MV-4-11 (cell line): Measurements from ENCODE around the gene RGS7.

ENCODE experiments used
- DNase-seq: peaks from one replicate; lab custom pipeline; 2025; lab: John Stamatoyannopoulos, UW

RGS7 gene

DNA sequence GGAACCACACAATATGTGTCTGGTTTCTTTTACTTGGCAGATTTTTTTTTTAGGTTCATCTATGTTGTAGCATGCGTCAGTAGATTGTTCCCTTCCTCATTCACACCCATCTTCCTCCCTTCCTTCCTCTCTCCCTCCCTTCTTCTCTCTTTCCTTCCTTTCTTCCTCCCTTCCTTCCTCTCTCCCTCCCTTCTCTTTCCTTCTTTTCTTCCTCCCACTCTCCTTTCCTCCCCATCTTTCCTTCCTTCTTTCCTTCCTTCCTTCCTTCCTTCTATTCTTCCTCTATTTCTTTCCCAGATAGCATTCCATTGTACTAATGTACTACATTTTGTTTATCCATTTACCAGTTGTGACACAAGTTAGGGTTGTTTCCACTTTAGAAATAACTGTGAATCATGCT lies 218.0 kb downstream of the RGS7 start:
- DNase-seq, result no peak

DNA sequence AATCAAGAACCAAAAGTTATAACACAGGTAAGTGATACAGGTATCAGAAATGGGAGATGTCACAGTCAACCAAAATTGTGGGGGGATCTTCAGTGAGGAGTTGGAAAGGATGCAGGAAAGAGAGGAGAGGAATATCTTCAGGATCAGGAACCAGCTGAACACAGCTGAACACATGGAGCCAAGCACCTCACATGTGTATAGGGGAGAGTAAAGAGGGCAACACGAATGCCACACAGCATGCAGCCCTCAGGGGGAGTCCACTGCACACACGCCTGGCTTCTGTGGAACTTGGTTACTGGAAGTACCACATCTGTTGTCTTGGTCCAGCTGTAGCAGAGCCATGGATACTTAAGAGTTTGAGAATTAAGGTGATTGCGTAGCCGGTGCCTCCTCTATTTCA lies 218.8 kb downstream of the RGS7 start:
- no peak for DNase-seq

DNA sequence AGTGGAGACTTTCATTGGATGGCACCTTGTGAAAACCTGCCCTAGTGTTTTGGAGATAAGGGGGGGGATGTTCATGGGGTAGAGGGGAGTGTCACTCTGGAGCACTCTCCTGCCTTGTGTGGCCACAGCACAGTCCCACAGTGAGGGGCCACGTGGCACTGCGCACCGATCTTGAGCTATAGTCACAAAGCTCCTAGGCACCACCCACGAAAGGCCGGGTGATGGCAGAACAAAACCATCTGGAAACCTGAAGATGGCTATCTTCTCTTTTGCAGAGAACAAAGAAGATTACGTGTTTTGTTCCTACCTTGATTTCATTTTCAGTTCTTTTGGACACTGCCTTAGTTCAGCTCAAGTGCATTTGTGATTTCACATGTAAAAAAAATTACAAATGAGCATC lies 220.6 kb downstream of the RGS7 start:
- DNase-seq, result no peak

GRCh38 chr1:241131636-241132194 lies 225.3 kb downstream of the RGS7 start:
- no peak for DNase-seq

DNA sequence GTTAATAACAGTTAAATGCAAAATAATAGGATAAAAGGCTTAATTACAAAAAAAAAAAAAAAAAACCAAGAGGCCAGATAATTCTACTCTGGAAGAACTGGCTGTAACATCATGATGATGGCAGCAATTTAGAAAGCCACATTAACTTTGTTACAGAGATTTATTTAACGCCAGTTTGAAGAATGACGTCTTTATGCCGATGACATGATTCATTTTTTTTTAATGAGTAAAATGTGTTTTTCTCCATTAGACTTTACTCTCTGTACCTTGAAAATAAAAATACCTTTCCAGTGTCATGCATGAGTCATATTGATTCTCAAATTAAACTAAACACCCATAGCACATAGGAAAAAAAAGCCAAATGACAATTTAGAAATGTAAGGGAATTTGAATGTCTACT lies 226.1 kb downstream of the RGS7 start:
- DNase-seq, result no peak

GRCh38 chr1:241129207-241129960 lies 227.6 kb downstream of the RGS7 start:
- no peak for DNase-seq

- DNase-seq, result no peak
Observed at GRCh38 chr1:241125286-241125685, 231.7 kb downstream of the RGS7 start.

GRCh38 chr1:241118049-241118448 lies 239.0 kb downstream of the RGS7 start:
- no peak for DNase-seq

DNA sequence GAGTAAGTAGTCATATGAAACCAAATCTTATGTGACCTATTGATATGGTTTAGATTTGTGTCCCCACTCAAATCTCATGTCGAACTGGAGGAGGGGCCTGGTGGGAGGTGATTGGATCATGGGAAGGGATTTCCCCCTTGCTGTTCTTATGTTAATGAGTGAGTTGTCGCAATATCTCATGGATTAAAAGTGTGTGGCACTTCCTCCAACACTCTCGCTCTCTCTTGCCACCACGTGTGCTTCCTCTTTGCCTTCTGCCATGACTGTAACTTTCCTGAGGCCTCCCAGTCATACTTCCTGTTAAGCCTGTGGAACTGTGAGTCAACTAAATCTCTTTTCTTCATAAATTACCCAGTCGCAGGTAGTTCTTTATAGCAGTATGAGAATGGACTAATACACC lies 241.2 kb downstream of the RGS7 start:
- DNase-seq, result peak; percentile 69

DNA sequence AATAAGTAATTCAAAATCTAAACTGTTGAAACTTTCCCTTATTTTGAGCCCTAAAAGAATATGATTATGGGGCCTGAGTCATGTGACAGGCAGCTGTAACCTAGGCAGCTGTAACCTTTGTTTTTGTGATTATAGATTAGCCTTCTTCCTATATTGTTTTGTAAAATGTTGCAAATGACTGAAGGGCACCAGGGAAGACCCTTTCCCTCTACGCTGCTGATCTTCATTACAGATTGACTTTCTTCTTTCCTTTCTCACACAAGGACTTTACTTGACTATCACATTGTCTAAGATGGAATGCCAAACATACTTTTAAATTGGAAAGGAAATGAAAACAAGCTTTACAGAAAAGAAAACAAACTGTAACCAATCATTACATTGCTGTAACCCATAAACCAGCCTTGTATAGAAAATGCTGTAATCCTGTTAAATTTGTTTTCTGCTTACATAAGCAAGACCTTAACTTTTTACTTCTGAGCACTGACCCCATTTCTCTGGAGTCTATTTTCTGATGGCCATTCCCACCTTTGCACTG lies 242.2 kb downstream of the RGS7 start:
- DNase-seq, result no peak

GRCh38 chr1:241113557-241113956 lies 243.4 kb downstream of the RGS7 start:
- DNase-seq, result no peak

GRCh38 chr1:241109039-241109438 lies 248.0 kb downstream of the RGS7 start:
- no peak for DNase-seq

DNA sequence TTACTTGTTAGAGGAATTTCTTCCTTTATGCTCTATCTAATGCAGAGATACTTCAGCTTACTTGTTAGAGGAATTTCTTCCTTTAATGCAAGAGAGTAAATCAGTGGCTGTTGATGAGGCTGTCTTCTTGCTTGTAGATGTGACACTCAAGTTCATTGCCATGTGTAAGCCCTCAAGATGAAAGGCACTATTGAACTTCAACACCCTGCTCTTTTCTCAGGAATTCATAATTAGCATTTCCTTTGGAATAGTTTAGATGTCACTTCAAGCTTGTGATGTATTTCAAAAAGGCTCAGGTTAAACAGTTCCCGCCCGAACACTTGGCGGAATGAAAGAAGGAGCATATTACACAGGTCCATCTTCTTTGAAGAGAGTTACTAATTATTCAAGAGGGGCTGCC lies 251.9 kb downstream of the RGS7 start:
- no peak for DNase-seq

GRCh38 chr1:241102664-241103063 lies 254.3 kb downstream of the RGS7 start:
- no peak for DNase-seq

- no peak for DNase-seq
Observed at GRCh38 chr1:241101622-241102021, 255.4 kb downstream of the RGS7 start.

DNA sequence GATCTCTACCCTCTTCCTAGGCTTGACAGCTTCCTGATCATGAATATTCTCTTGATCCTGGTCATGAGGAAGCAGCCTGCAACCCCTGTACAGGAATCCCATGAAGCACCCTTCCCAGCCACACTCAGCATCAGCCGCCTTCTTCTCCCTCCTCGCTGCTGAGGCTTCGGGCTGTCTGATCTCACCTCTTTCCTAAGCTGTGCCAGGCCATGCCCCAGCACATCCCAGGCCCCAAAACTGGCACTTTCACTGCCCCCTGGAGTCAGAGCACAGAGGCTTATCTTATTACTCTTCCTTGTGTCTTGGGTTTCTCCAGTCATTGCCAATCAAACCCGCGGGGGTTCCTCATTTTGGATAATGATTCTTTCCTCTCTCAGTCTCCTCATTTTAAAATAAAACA lies 259.5 kb downstream of the RGS7 start:
- DNase-seq, result no peak

GRCh38 chr1:241096982-241097381 lies 260.0 kb downstream of the RGS7 start:
- no peak for DNase-seq

DNA sequence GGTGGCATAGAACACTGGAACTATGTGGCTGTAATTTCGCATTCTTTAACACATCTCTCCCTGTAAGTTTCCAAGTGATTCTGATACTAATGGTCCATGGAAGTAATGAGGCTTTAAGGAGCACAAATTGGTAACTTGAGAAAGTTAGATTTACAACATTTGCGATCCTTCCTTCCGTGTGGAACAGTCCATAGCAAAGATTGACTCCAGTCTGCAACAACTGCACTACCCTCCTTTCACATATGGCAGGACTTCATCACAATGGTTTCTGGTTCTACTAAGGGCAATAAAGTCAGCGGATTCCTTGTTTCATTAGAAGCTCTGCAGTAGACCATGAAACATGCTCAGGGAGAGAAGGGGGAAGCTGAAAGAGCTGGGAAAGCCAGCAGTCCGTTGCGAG lies 261.2 kb downstream of the RGS7 start:
- DNase-seq, result no peak

DNA sequence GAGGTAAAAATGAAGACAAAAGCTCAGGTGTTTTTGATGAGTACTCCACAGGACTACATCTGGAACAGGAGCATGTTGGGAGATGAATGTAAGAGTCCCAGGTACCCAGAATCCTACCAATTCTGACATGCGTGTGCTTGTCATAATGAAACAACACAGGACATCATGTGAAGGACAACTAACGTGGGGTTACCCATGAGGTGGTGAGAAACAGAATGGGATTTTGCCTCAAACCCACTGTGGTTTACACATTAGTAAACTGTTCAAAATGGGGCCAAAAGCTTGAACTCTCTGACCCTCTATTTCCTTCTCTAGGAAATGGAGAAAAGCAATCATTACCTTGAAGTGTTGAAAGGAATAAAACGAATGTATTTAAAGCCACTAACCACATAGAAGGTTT lies 266.2 kb downstream of the RGS7 start:
- DNase-seq, result no peak

- peak; percentile 58 for DNase-seq
Observed at GRCh38 chr1:241089066-241089465, 267.9 kb downstream of the RGS7 start.

DNA sequence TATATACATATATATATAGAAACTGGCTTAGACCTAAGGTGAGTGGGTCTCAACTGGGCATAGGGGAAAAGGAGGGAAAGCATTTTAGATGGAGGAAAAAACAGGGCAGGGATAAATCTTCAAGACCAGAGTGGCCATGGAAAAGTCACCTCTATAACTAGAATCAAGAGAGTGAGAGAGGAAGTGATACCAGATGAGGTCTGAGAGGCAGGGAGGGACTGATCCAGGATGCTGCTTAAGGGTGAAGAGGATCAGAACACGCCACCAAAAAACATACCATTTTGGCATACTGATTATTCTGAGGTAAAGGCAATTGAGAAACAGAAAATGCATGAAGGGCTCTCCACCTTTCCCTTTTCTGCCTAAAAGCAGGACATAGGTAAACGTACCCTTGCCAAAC lies 268.9 kb downstream of the RGS7 start:
- peak; percentile 28 for DNase-seq

DNA sequence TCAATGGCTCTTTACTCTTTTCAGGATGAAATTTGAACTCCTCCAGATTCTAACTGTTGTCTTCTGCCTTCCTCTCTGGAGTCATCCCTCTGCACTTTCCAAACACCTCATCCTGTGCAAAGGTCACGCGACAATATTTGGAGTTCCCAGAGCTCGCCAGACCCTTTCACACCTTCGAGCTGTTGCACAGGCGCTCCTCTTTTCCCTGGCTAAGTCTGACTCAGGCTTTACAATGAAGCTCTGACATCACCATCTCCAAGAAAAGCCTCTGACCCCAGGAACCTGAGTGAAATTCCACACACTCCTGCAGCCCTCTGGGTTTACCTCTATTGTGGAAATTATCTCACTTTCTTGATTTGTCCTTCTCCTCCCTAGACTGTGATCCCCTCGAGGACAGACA lies 270.3 kb downstream of the RGS7 start:
- no peak for DNase-seq

DNA sequence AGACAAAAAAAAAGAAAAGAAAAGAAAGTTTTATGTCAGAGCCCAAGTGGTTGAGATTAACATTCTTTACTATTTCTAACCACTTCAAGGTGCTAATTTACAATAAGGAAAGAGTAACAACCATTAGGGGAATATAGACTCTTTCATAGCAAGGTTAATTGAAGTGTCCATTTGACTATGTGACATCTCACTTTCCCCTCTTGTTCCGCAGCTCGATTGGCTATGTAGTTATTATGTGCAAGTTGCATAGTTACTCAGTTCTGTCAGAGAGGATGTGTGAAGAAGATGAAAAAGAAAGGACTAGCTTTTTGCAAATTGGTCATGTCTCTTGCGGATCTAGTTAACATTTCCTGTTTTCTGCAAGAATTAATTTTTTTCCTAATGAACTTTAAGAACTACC lies 273.7 kb downstream of the RGS7 start:
- no peak for DNase-seq

- DNase-seq, result no peak
Observed at GRCh38 chr1:241081473-241081872, 275.5 kb downstream of the RGS7 start.
